Measurements from ENCODE around the gene RAB8B. TPM values are rescaled to one million over a fixed set of nuclear protein-coding genes. Genes with fewer than 3 reads are reported as not detected.
A peak's percentile ranks its signal among the peaks of the same experiment; 100 is the strongest.

The RAB8B gene
- total RNA-seq, 4 donors from 2014 or later = 47.6 to 179 (median 67.1) TPM

DNA sequence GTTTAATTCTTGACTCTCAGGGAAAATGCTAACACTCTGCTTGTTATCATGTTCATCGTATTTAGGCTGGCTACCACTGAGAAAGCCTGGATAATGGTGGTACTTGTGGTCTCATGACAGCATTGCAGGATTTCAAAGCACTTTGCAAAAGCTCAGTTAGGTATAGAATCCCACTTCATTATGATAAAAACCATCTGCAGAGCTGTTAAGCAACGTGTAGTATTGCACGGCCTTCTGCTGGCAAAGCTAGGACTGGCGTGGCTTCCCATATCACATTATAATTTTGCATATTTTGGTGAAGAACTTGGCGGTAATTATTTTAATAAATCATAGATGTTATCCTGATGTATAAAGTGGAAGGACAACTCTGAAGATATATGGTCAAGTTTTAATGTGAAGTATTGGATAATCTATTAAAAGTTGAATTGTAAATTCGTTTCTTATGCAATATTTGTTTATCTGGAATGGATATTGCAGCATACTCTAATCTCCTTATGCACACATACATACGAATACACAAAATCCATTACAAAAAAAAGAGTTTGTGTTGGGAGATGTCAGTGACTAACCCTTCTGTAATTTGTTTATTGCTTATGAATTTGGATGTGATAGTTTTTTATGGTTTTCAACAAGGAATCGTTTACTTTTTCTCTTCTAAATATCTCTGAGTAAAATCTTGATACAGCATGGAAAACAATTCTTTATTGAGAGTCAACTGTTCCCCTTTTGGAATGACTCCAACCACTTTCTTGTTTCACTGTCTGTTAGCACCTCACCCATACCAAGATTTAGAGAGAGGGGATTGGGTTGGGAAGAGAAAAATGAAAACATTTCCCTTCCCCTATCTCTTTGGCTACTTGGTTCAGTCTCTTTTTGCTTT, 9.2 kb downstream of the RAB8B start:
- intact Hi-C loops (cut with DNase I; ENCODE audit: low total_unique reads) = no loop called here
- Histone ChIP-seq H3K9me3 (no peaks in the 10 kb centered on the region), H3K36me3 (no peaks in the 10 kb centered on the region), H3K4me1 (no peaks in the 10 kb centered on the region), H3K27ac (peak overlapping the region in 1 of 2 donors; percentile 35), H3K4me3 (no peak overlapping the region), H3K27me3 (no peaks in the 10 kb centered on the region)
- TF ChIP-seq CTCF (IDR thresholded peaks at IDR 0.05) (no peak), POLR2A (IDR thresholded peaks at IDR 0.05) (no peak)
- DNase-seq = no peak

GRCh38 chr15:63200464-63201249, 11.3 kb downstream of the RAB8B start:
- no peak overlapping the region for H3K27ac ChIP-seq
- no peak for DNase-seq
- no peaks in the 10 kb centered on the region for H3K27me3 ChIP-seq
- intact Hi-C loops (cut with DNase I; ENCODE audit: low total_unique reads) = no loop called here
- no peaks in the 10 kb centered on the region for H3K36me3 ChIP-seq
- H3K4me3 ChIP-seq = no peak overlapping the region
- TF ChIP-seq CTCF (IDR thresholded peaks at IDR 0.05) = no peak
- TF ChIP-seq POLR2A (IDR thresholded peaks at IDR 0.05) = no peak
- no peaks in the 10 kb centered on the region for H3K4me1 ChIP-seq
- H3K9me3 ChIP-seq = no peaks in the 10 kb centered on the region

GRCh38 chr15:63202861-63203260, 13.5 kb downstream of the RAB8B start:
- Histone ChIP-seq H3K27ac (no peak overlapping the region), H3K4me1 (no peaks in the 10 kb centered on the region)
- intact Hi-C loops (cut with DNase I; ENCODE audit: low total_unique reads) = no loop called here

GRCh38 chr15:63203451-63204090, 14.2 kb downstream of the RAB8B start:
- Histone ChIP-seq H3K27ac (no peak overlapping the region), H3K4me1 (no peaks in the 10 kb centered on the region), H3K36me3 (no peaks in the 10 kb centered on the region), H3K27me3 (no peaks in the 10 kb centered on the region), H3K9me3 (no peaks in the 10 kb centered on the region), H3K4me3 (no peak overlapping the region)
- intact Hi-C loops (cut with DNase I; ENCODE audit: low total_unique reads) = no loop called here
- TF ChIP-seq POLR2A (IDR thresholded peaks at IDR 0.05) = no peak
- no peak for TF ChIP-seq CTCF (IDR thresholded peaks at IDR 0.05)
- DNase-seq = no peak

More at GRCh38 chr15:63202861-63203260, 13.5 kb downstream of the RAB8B start:
- no peak overlapping the region for H3K4me3 ChIP-seq
- H3K9me3 ChIP-seq = no peaks in the 10 kb centered on the region
- no peak for DNase-seq
- no peaks in the 10 kb centered on the region for H3K36me3 ChIP-seq
- TF ChIP-seq POLR2A (IDR thresholded peaks at IDR 0.05) (no peak), CTCF (IDR thresholded peaks at IDR 0.05) (no peak)
- H3K27me3 ChIP-seq = no peaks in the 10 kb centered on the region
